Neutrophil (primary cell): ENCODE results near the gene FAM186B.

Experiments used
- H3K27ac ChIP-seq: fragments of 200-600 bp; sonication (generic); 2 replicates; pipeline ENCODE4 v1.5.1; 2016; ENCODE audit warnings: mild to moderate bottlenecking, moderate library complexity
- H3K27me3 ChIP-seq: fragments of 200-600 bp; sonication (generic); 2 replicates; pipeline ENCODE4 v1.6.0; 2016; ENCODE audit warnings: mild to moderate bottlenecking
- H3K36me3 ChIP-seq: fragments of 200-600 bp; sonication (generic); 2 replicates; pipeline ENCODE4 v1.5.1; 2017
- H3K4me1 ChIP-seq, 2 experiments: fragments of 200-600 bp in 1 of 2; sonication (generic) in 1 of 2; 1 replicate in 1 of 2; 2 replicates in 1 of 2; pipeline versions ENCODE4 v1.5.1 to v1.6.1; 2013 to 2016; ENCODE audit warnings: low read depth in 1 of 2, low read length in 1 of 2, mild to moderate bottlenecking in 1 of 2, moderate library complexity in 1 of 2; ENCODE audit not compliant: control insufficient read depth in 1 of 2, insufficient read depth in 1 of 2
- H3K4me3 ChIP-seq, 2 experiments: fragments of 200-600 bp in 1 of 2; sonication (generic) in 1 of 2; 1 replicate in 1 of 2; 2 replicates in 1 of 2; pipeline ENCODE4 v1.5.1; 2013 to 2016; ENCODE audit warnings: low read depth in 1 of 2, low read length in 1 of 2, mild to moderate bottlenecking in 1 of 2, moderate library complexity in 1 of 2
- H3K9me3 ChIP-seq: fragments of 200-600 bp; sonication (generic); 2 replicates; pipeline ENCODE4 v1.5.1; 2016
- TF ChIP-seq, protein P1 (sequence below): fragments of 200-600 bp; sonication (generic); IDR thresholded peaks from 2 replicates; pipeline ENCODE4 v1.5.1; 2016; ENCODE audit warnings: antibody characterized with exemption

FAM186B gene

DNA sequence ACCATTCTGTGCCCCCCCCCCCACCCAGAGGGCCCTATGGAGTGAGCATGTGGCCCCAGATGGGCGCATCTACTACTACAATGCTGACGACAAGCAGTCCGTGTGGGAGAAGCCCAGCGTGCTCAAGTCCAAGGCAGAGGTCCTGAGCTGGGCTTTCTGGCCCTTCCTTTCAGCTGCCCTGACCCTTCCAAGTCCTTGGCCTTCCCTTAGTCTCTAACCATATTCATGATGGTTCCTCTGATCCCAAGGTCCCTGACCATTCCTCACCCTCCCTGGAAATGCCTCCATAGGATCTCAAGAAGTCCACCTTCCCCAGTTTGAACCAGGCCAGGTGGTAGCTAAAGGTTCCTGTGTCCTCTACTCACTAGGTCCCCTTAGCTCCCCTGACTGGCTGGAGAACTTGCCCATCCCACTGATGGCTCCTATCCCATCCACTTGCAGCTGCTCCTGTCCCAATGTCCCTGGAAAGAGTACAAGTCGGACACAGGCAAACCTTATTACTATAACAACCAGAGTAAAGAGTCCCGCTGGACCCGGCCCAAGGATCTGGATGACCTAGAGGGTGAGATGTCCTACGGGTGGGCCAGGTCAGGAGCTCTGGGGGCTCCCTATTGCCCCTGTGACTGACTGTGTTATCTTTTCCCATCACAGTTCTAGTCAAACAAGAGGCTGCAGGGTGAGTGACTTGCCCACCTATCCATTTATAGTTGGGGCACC lies 27.7 kb upstream of the FAM186B start:
- H3K27me3 ChIP-seq: no peaks in the 10 kb centered on the region
- TF ChIP-seq, protein P1, sequence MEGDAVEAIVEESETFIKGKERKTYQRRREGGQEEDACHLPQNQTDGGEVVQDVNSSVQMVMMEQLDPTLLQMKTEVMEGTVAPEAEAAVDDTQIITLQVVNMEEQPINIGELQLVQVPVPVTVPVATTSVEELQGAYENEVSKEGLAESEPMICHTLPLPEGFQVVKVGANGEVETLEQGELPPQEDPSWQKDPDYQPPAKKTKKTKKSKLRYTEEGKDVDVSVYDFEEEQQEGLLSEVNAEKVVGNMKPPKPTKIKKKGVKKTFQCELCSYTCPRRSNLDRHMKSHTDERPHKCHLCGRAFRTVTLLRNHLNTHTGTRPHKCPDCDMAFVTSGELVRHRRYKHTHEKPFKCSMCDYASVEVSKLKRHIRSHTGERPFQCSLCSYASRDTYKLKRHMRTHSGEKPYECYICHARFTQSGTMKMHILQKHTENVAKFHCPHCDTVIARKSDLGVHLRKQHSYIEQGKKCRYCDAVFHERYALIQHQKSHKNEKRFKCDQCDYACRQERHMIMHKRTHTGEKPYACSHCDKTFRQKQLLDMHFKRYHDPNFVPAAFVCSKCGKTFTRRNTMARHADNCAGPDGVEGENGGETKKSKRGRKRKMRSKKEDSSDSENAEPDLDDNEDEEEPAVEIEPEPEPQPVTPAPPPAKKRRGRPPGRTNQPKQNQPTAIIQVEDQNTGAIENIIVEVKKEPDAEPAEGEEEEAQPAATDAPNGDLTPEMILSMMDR: no peak
- H3K9me3 ChIP-seq: no peaks in the 10 kb centered on the region
- H3K4me3 ChIP-seq: no peak overlapping the region
- no peaks in the 10 kb centered on the region for H3K36me3 ChIP-seq
- H3K4me1 ChIP-seq: no peaks in the 10 kb centered on the region
- no peak overlapping the region for H3K27ac ChIP-seq

DNA sequence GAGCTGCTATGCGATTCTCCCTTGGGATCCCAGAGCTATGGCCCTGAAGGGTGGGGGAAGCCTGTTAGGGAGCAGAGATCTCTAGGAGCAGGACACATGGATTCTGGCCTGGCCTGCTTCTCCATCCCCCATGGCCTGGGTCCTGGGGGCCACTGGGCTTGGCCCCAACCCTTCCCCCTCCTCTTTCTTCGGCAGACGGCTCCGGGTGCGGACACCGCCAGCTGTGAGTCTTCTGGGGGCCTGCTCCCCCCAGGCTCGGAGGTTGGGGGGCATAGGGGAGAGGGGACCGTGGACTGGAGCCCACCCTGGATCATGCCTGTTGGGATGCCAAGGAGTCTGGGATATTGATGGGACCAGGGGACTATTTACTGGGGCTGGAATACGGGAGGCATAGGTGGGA lies 27.0 kb upstream of the FAM186B start:
- Histone ChIP-seq H3K27ac (no peak overlapping the region), H3K4me1 (no peaks in the 10 kb centered on the region), H3K36me3 (no peaks in the 10 kb centered on the region), H3K4me3 (no peak overlapping the region), H3K9me3 (no peaks in the 10 kb centered on the region), H3K27me3 (no peaks in the 10 kb centered on the region)
- TF ChIP-seq, protein P1: no peak

DNA sequence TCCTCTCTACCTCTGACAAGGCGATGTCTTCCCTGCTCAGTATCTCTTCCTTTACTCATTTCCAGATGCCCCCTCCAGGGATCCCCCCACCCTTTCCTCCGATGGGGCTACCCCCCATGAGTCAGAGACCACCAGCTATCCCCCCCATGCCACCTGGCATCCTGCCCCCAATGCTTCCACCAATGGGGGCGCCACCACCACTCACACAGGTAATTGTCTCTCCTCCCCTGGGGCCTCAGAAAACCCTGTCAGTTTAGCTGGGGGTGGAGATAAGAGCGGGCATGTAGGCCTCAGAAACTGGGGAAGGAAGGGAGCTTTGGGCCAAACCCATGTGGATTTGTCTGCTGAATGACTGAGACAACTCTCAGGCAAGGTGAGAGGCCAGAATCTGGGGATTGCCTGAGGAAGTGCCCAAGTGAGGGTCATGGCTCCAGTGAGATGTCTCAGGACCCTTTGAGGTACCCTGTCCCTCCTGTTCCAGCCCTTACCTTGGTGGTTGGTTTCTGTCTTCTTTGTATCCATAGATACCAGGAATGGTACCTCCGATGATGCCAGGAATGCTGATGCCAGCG lies 26.0 kb upstream of the FAM186B start:
- H3K27ac ChIP-seq: no peak overlapping the region
- no peaks in the 10 kb centered on the region for H3K36me3 ChIP-seq
- peaks cover 3% of the 10 kb centered on the region for H3K27me3 ChIP-seq
- no peaks in the 10 kb centered on the region for H3K4me1 ChIP-seq
- TF ChIP-seq, protein P1: no peak
- no peak overlapping the region for H3K4me3 ChIP-seq
- no peaks in the 10 kb centered on the region for H3K9me3 ChIP-seq

DNA sequence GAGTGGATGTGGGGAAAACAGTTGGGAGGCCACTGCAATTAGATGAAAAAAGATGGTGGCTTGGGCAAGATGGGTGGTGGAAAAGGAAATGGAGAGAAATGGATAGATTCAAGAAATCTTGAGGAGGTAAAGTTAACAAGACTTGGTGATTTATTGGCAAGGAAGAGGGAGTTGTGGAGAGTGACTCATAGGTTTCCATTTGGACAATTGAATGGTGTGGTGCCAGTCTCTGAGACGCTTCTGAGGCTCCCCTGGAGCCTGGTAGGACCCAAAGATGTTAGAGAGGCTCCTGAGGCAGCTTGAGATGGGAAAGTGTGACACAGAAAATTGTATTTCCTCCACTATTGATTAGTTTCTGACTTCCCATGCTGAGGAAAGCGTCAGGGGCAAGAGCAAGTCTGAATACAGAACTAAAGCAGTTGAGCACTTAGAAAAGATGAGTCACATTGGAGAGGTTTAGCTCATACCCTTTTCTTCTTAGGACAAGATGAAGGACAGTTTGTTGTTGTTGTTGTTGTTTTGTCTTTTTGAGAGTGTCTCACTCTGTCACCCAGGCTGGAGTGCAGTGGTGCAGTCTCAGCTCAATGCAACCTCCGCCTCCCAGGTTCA lies 22.4 kb upstream of the FAM186B start:
- no peak overlapping the region for H3K4me3 ChIP-seq
- H3K4me1 ChIP-seq: peaks cover 4 to 6% of the 10 kb centered on the region in 2 experiments
- peaks cover 35% of the 10 kb centered on the region for H3K27me3 ChIP-seq
- no peaks in the 10 kb centered on the region for H3K9me3 ChIP-seq
- TF ChIP-seq, protein P1: no peak
- no peak overlapping the region for H3K27ac ChIP-seq
- no peaks in the 10 kb centered on the region for H3K36me3 ChIP-seq

DNA sequence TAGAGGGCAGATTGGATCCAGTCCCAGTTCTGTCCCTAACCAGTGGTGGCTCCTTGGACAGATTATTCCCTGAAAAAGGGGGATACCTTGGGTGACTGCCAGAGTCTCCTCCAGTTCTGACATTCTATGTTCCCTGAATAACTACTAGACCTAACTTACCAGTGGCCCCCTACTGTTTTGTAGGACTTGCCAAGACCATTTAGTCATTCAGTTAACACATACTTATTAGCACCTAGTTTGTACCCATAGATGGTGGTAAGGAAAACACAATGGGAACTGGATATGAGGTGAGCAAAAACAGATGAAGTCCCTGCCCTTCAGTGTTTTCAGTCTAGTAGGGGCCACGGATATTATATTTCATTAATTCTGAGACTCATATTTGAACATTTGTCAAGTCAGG lies 21.4 kb upstream of the FAM186B start:
- Histone ChIP-seq H3K4me1 (peaks cover 13 to 15% of the 10 kb centered on the region in 2 experiments), H3K9me3 (no peaks in the 10 kb centered on the region), H3K27me3 (peaks cover 45% of the 10 kb centered on the region), H3K27ac (no peak overlapping the region), H3K36me3 (no peaks in the 10 kb centered on the region), H3K4me3 (no peak overlapping the region)
- TF ChIP-seq, protein P1: no peak
